NT2/D1 (cell line): ENCODE data around the gene PFKP.

Experiments
- SUZ12 ChIP-seq: IDR thresholded peaks from 2 replicates; pipeline ENCODE4 v1.6.1; 2011; ENCODE audit not compliant: insufficient read length, insufficient read depth; ENCODE audit errors: extremely low read depth
- ZNF274 ChIP-seq: IDR thresholded peaks from 2 replicates; pipeline ENCODE4 v1.6.1; 2011; ENCODE audit warnings: mild to moderate bottlenecking, low read depth, low read length

DNA sequence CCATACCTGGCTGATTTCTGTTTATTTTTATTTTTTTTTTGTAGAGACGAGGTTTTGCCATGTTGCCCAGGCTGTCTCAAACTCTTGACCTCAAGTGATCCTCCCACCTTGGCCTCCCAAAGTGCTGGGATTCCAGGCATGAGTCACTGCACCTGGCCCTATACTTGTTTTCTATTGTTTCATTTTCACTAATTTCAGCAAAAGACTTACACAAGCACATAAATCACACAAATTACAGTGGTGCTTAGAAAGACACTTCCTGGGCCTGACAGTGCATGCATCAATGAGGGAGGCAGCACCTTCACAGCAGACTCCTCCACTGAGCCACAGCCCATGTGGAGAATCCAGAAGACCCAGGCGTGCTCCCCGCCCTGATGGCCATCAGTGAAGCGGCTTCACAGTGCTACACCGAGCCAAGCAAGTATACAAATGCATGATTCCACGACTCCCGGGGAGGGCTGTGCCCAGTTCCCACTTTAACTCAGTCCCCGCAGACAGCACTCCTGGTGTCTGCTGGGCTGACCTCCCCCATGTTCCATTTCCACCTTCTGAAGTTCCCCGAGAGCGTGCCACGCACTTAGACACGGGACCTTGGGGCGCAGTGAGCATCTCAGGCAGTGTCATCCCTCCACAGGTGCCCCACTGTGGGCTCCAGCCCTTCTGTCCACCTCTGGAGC, 84.7 kb downstream of the PFKP start:
- no peak for TF ChIP-seq SUZ12
- no peak for TF ChIP-seq ZNF274
